Endothelial cell (in vitro differentiated cells): ENCODE data around the gene FAM168B. TPM values are rescaled to one million over a fixed set of nuclear protein-coding genes. Genes with fewer than 3 reads are reported as not detected.
A peak's percentile ranks its signal among the peaks of the same experiment; 100 is the strongest.

ENCODE experiments used
- DNase-seq: peaks from one replicate; pipeline ENCODE4 v3.0.0; 2021; ENCODE audit warnings: low spot score
- H3K27ac Mint-ChIP-seq: one replicate; pipeline ENCODE4 v1.8.0; 2021; ENCODE audit warnings: mixed read lengths, inconsistent platforms; ENCODE audit not compliant: unreplicated experiment
- H3K27me3 Mint-ChIP-seq: one replicate; pipeline ENCODE4 v1.8.0; 2021; ENCODE audit warnings: mild to moderate bottlenecking, moderate library complexity, mixed read lengths, inconsistent platforms; ENCODE audit not compliant: unreplicated experiment
- H3K36me3 Mint-ChIP-seq: one replicate; pipeline ENCODE4 v1.8.0; 2021; ENCODE audit warnings: mild to moderate bottlenecking, low read depth, mixed read lengths, inconsistent platforms; ENCODE audit not compliant: unreplicated experiment
- H3K4me1 Mint-ChIP-seq: one replicate; pipeline ENCODE4 v1.8.0; 2021; ENCODE audit warnings: mild to moderate bottlenecking, mixed read lengths, inconsistent platforms; ENCODE audit not compliant: unreplicated experiment
- H3K4me3 Mint-ChIP-seq: one replicate; pipeline ENCODE4 v1.8.0; 2021; ENCODE audit warnings: mild to moderate bottlenecking, mixed read lengths, inconsistent platforms; ENCODE audit not compliant: unreplicated experiment
- H3K9me3 Mint-ChIP-seq: one replicate; pipeline ENCODE4 v1.8.0; 2021; ENCODE audit warnings: mixed read lengths, inconsistent platforms; ENCODE audit not compliant: unreplicated experiment
- total RNA-seq: library from RNA; stranded (reverse); fragmentation: NEBNext Ultra II Directional; extraction: Animal tissue kit (Norgen Biotek cat#: 25700); gene quantifications from one replicate; pipeline ENCODE4 v1.2.1, GENCODE V29; 2021; ENCODE audit not compliant: unreplicated experiment
- TF ChIP-seq, protein P1 (sequence below): fragments of 200-600 bp; sonication (generic); IDR thresholded peaks from one replicate; pipeline ENCODE4 v1.5.0; 2021; ENCODE audit warnings: antibody characterized with exemption; ENCODE audit not compliant: unreplicated experiment

The FAM168B gene
- total RNA-seq, 1 donor from 2014 or later, result 72.0 TPM

DNA sequence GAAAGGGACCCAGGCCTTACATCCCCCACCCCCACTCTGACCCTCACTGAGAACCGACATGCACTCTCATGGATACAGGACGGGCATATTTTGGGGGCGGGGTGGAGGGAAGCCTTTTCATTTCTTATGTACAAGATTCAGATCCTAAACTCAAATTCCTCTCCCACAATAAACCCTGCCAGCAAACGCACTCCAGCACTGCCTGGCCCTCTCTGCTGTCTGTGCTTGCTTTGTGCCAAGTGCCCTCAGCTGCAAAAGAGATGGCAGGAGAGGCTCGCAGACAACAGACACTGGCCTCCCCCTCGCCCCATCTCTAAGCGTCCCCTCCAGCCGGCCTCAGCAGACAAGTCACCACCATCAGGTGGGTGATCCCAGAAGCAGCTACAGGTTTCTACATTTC, 42.4 kb downstream of the FAM168B start:
- DNase-seq, result no peak
- Mint-ChIP-seq H3K9me3 (no peaks in the 10 kb centered on the region), H3K36me3 (peaks cover 50% of the 10 kb centered on the region), H3K27me3 (peaks cover 2% of the 10 kb centered on the region), H3K4me1 (peaks cover 25% of the 10 kb centered on the region), H3K4me3 (no peak overlapping the region), H3K27ac (peak overlapping the region; percentile 36)
- TF ChIP-seq, protein P1, sequence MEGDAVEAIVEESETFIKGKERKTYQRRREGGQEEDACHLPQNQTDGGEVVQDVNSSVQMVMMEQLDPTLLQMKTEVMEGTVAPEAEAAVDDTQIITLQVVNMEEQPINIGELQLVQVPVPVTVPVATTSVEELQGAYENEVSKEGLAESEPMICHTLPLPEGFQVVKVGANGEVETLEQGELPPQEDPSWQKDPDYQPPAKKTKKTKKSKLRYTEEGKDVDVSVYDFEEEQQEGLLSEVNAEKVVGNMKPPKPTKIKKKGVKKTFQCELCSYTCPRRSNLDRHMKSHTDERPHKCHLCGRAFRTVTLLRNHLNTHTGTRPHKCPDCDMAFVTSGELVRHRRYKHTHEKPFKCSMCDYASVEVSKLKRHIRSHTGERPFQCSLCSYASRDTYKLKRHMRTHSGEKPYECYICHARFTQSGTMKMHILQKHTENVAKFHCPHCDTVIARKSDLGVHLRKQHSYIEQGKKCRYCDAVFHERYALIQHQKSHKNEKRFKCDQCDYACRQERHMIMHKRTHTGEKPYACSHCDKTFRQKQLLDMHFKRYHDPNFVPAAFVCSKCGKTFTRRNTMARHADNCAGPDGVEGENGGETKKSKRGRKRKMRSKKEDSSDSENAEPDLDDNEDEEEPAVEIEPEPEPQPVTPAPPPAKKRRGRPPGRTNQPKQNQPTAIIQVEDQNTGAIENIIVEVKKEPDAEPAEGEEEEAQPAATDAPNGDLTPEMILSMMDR, result no peak

- Mint-ChIP-seq H3K36me3 (peaks cover 39% of the 10 kb centered on the region), H3K4me1 (peaks cover 25% of the 10 kb centered on the region), H3K27ac (no peak overlapping the region), H3K4me3 (no peak overlapping the region), H3K9me3 (no peaks in the 10 kb centered on the region), H3K27me3 (peaks cover 2% of the 10 kb centered on the region)
- DNase-seq, result no peak
- TF ChIP-seq, protein P1, result no peak
Measured at GRCh38 chr2:131049150-131049718, 44.0 kb downstream of the FAM168B start.

- Mint-ChIP-seq H3K4me3 (no peak overlapping the region), H3K27ac (no peak overlapping the region), H3K9me3 (no peaks in the 10 kb centered on the region), H3K36me3 (peaks cover 38% of the 10 kb centered on the region), H3K27me3 (peaks cover 2% of the 10 kb centered on the region), H3K4me1 (peaks cover 25% of the 10 kb centered on the region)
- TF ChIP-seq, protein P1, result no peak
- no peak for DNase-seq
Measured at GRCh38 chr2:131048641-131049040, 44.6 kb downstream of the FAM168B start.

- Mint-ChIP-seq H3K4me1 (peaks cover 19% of the 10 kb centered on the region), H3K27me3 (peaks cover 2% of the 10 kb centered on the region), H3K27ac (peak overlapping the region; percentile 52), H3K9me3 (no peaks in the 10 kb centered on the region), H3K36me3 (peaks cover 32% of the 10 kb centered on the region), H3K4me3 (no peak overlapping the region)
- DNase-seq, result no peak
- TF ChIP-seq, protein P1, result no peak
Measured at GRCh38 chr2:131047920-131048560, 45.2 kb downstream of the FAM168B start.

DNA sequence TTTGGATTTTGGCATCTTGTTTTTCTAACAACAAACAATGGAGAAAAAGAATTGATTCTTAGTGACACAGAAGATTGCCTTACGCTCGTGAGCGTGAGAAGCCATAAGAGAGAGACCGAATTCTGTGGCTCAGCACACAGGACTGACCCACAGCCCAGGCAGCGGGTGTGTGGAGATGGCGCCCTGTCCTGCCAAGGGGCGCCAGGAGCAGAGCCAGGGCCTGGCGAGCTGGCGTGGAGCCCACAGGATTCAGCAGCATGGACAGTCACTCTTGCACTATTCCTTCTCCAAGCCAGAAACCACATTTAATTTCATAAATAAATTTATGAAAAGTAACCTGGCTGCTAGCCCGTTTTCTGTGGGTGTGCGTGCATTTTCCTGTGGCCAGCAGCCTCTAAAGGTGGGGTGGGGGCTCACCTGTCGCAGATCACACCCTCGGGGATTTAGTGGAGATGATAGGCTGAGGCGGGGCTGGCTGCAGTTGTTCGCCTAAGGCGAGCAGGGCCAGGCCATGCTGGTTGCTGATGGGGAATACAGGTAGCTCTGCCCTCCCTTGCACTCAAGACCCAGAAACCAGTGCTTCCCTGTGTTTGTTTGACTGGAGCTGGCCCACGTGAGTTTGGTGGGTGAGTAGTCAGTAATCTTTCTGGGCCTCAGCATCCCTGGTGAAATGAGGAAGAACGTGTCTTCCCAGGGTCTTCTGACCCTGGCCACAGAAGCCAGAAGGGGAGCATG, 46.2 kb downstream of the FAM168B start:
- no peak overlapping the region for H3K4me3 Mint-ChIP-seq
- TF ChIP-seq, protein P1, result no peak
- DNase-seq, result no peak
- H3K36me3 Mint-ChIP-seq, result peaks cover 26% of the 10 kb centered on the region
- H3K9me3 Mint-ChIP-seq, result no peaks in the 10 kb centered on the region
- H3K27ac Mint-ChIP-seq, result no peak overlapping the region
- H3K4me1 Mint-ChIP-seq, result peaks cover 9% of the 10 kb centered on the region
- H3K27me3 Mint-ChIP-seq, result peaks cover 2% of the 10 kb centered on the region
